ENCODE results near the gene GREB1L.

GRCh38 chr18:21364471-21364870 is 122.4 kb downstream of the GREB1L start:
- TF ChIP-seq CTCF (conservative IDR thresholded peaks at IDR 0.05) = no peak
- TF ChIP-seq ZFX (IDR thresholded peaks at IDR 0.05) = no peak
